ENCODE measurements around the gene ROBO2. TPM values are rescaled to one million over a fixed set of nuclear protein-coding genes. Genes with fewer than 3 reads are reported as not detected.

The ROBO2 gene
- total RNA-seq, 4 donors from 2014 or later: 0.30 to 4.3 (median 2.0) TPM

DNA sequence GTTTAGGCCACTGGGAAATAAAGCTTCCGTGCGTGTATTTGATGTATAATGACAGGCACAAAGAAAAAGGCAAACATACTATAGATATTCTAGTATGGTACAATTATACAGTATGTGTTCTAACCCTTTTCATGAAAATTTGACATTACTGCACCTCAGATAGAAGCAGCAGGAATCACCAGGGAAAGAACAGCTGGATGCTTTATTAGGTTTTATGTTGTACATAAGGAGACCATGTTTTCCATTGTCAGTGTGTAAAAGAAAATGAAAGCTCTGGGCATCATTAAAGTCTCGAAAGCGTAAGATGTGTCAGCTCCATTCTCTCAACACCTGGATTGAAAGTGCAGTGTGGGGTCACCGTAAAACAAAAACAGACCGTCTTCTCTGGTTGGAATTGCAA is 302.1 kb downstream of the ROBO2 start:
- WGBS, 2 donors: 92 to 94% methylated on average over 6 of the region's 6 CpGs
- intact Hi-C loops (cut with DNase I; ENCODE audit: low total_unique reads): no loop called here
- H3K4me3 ChIP-seq (ENCODE audit: low read depth, poor library complexity, severe bottlenecking): no peak overlapping the region
- no peak for DNase-seq (ENCODE audit: low spot score in 2 of 2)
- TF ChIP-seq CTCF (IDR thresholded peaks at IDR 0.05) (no peak), POLR2A (IDR thresholded peaks at IDR 0.05) (no peak)

DNA sequence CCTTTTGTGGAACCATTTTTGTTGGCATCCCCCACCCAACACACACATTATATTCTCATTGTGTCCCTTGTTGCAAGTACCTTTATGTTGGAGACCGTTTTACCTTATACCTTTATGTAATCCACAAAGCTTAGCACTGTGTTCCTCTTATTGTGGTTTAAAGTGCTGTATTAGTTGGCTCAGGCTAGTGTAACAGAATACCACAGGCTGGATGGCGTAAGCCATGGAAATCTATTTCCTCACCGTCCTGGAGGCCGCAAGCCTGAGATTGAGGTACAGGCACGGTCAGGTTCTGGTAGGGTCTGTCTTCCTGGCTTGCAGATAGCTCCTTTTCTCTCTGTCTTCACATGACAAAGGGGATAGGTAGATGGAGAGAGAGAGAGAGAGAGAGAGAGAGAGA is 302.8 kb downstream of the ROBO2 start:
- no peak for DNase-seq (ENCODE audit: low spot score in 2 of 2)
- intact Hi-C loops (cut with DNase I; ENCODE audit: low total_unique reads): no loop called here
- no peak overlapping the region for H3K4me3 ChIP-seq (ENCODE audit: low read depth, poor library complexity, severe bottlenecking)
- TF ChIP-seq CTCF (IDR thresholded peaks at IDR 0.05) (no peak), POLR2A (IDR thresholded peaks at IDR 0.05) (no peak)
- WGBS, 2 donors: 78 to 88% methylated on average over 5 of the region's 5 CpGs

GRCh38 chr3:77345009-77345408 is 305.1 kb downstream of the ROBO2 start:
- 86 to 89% methylated on average over 2 of the region's 2 CpGs for WGBS, 2 donors
- intact Hi-C loops (cut with DNase I; ENCODE audit: low total_unique reads): no loop called here
- no peak overlapping the region for H3K4me3 ChIP-seq (ENCODE audit: low read depth, poor library complexity, severe bottlenecking)
- DNase-seq (ENCODE audit: low spot score in 2 of 2): no peak
- TF ChIP-seq CTCF (IDR thresholded peaks at IDR 0.05): no peak
- TF ChIP-seq POLR2A (IDR thresholded peaks at IDR 0.05): no peak

- TF ChIP-seq CTCF (IDR thresholded peaks at IDR 0.05): no peak
- TF ChIP-seq POLR2A (IDR thresholded peaks at IDR 0.05): no peak
- no peak for DNase-seq (ENCODE audit: low spot score in 2 of 2)
- no peak overlapping the region for H3K4me3 ChIP-seq (ENCODE audit: low read depth, poor library complexity, severe bottlenecking)
- intact Hi-C loops (cut with DNase I; ENCODE audit: low total_unique reads): no loop called here
- 76 to 79% methylated on average over 6 of the region's 6 CpGs for WGBS, 2 donors
Observed at GRCh38 chr3:77348244-77348855, 308.5 kb downstream of the ROBO2 start.

- intact Hi-C loops (cut with DNase I; ENCODE audit: low total_unique reads): no loop called here
- TF ChIP-seq POLR2A (IDR thresholded peaks at IDR 0.05) (no peak), CTCF (IDR thresholded peaks at IDR 0.05) (no peak)
- H3K4me3 ChIP-seq (ENCODE audit: low read depth, poor library complexity, severe bottlenecking): no peak overlapping the region
- no peak for DNase-seq (ENCODE audit: low spot score in 2 of 2)
Observed at GRCh38 chr3:77354958-77355357, 315.1 kb downstream of the ROBO2 start.

DNA sequence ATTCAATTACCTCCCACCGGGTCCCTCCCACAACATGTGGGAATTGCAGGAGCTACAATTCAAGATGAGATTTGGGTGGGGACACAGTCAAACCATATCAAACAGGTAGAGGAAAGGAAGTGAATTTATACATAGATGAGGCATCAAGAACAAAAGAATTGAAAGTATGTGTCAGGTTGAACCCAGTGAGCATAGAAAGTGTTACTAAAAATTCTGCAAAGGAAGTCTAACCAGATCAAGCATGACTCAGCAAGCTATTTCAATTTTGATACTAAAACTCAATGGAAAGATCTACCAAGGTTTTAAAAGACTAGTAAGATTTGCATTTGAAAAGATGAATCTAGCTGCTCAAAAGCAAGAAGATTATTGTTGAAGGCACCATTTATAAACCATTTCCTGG is 323.0 kb downstream of the ROBO2 start:
- H3K4me3 ChIP-seq (ENCODE audit: low read depth, poor library complexity, severe bottlenecking): no peak overlapping the region
- DNase-seq (ENCODE audit: low spot score in 2 of 2): no peak
- TF ChIP-seq CTCF (IDR thresholded peaks at IDR 0.05): no peak
- no peak for TF ChIP-seq POLR2A (IDR thresholded peaks at IDR 0.05)
- intact Hi-C loops (cut with DNase I; ENCODE audit: low total_unique reads): no loop called here
- 97 to 100% methylated on average over 1 of the region's 1 CpG for WGBS, 2 donors

Data from lower leg skin (tissue), 4 donors.